OCI-LY1 (cell line): Measurements from ENCODE around the gene FOXP3.

Experiments
- CTCF ChIP-seq: fragments of 200-600 bp; sonication (generic), shearing (Covaris generic); IDR thresholded peaks from 2 replicates; pipeline ENCODE4 v1.5.1; 2017; ENCODE audit warnings: mild to moderate bottlenecking, antibody characterized with exemption, low read length, moderate library complexity, mixed read lengths
- EZH2 ChIP-seq: fragments of 200-600 bp; sonication (generic), shearing (Covaris generic); IDR thresholded peaks from 2 replicates; pipeline ENCODE4 v1.8.0; 2017; ENCODE audit warnings: borderline replicate concordance, mixed run types, mild to moderate bottlenecking, antibody characterized with exemption, low read length, moderate library complexity, mixed read lengths

- TF ChIP-seq CTCF (no peak), EZH2 (no peak)
Measured at GRCh38 chrX:49202022-49202421, 62.5 kb downstream of the FOXP3 start.
